WTC11 (cell line): Measurements from ENCODE around the gene CDH13. TPM values are rescaled to one million over a fixed set of nuclear protein-coding genes. Genes with fewer than 3 reads are reported as not detected.

ENCODE experiments used
- ATAC-seq: fragments of 200-7000 bp; cut with Tn5 transposase; 2 replicates; pipeline ENCODE4 v1.10.0; 2021; ENCODE audit warnings: mild to moderate bottlenecking, moderate library complexity
- CTCF ChIA-PET: fragments of 300-600 bp; sonication (Branson Sonifier 250); formaldehyde crosslinking; loops from one replicate; lab custom pipeline; 2021; ENCODE audit warnings: antibody characterized with exemption; lab: Charles Lee
- POLR2A ChIA-PET: fragments of 350-600 bp; sonication (Branson Sonifier 250); formaldehyde crosslinking; loops from one replicate; lab custom pipeline; 2021; ENCODE audit warnings: antibody characterized with exemption; lab: Charles Lee
- DNase-seq: peaks from one replicate; pipeline ENCODE4 v3.0.0; 2021; ENCODE audit warnings: low spot score
- H3K27ac Mint-ChIP-seq: 2 replicates; pipeline ENCODE4 v1.8.0; 2021; ENCODE audit warnings: mixed read lengths
- H3K27me3 Mint-ChIP-seq: 2 replicates; pipeline ENCODE4 v1.8.0; 2021; ENCODE audit warnings: low read depth, mild to moderate bottlenecking, moderate library complexity, mixed read lengths
- H3K36me3 Mint-ChIP-seq: 2 replicates; pipeline ENCODE4 v1.8.0; 2021; ENCODE audit warnings: mixed read lengths
- H3K4me1 Mint-ChIP-seq: 2 replicates; pipeline ENCODE4 v1.8.0; 2022; ENCODE audit warnings: mixed read lengths
- H3K4me3 Mint-ChIP-seq: 2 replicates; pipeline ENCODE4 v1.8.0; 2021; ENCODE audit warnings: mild to moderate bottlenecking, moderate library complexity, mixed read lengths
- H3K9me3 Mint-ChIP-seq: 2 replicates; pipeline ENCODE4 v1.8.0; 2021; ENCODE audit warnings: mixed read lengths
- AR ChIP-seq: fragments of 250-450 bp; sonication (Bioruptor Pico); IDR thresholded peaks from 2 replicates; pipeline ENCODE4 v1.9.0; 2021; ENCODE audit warnings: mild to moderate bottlenecking
- CREB1 ChIP-seq: sonication (generic); formaldehyde crosslinking; IDR thresholded peaks from 2 replicates; pipeline ENCODE4 v1.8.0; 2023; ENCODE audit warnings: mild to moderate bottlenecking, missing genetic modification reagents
- CREM ChIP-seq: sonication (generic); formaldehyde crosslinking; IDR thresholded peaks from 2 replicates; pipeline ENCODE4 v1.8.1; 2022; ENCODE audit warnings: mild to moderate bottlenecking, missing genetic modification reagents, moderate library complexity
- E2F4 ChIP-seq: sonication (generic); formaldehyde crosslinking; IDR thresholded peaks from 2 replicates; pipeline ENCODE4 v1.8.1; 2022; ENCODE audit warnings: low read depth, mild to moderate bottlenecking, moderate library complexity, missing genetic modification reagents, borderline replicate concordance
- ELF4 ChIP-seq: sonication (generic); formaldehyde crosslinking; IDR thresholded peaks from 2 replicates; pipeline ENCODE4 v1.8.1; 2022; ENCODE audit warnings: low read depth, mild to moderate bottlenecking, moderate library complexity, missing genetic modification reagents
- GTF2I ChIP-seq: fragments of 250-450 bp; sonication (Bioruptor Pico); conservative IDR thresholded peaks from 2 replicates; pipeline ENCODE4 v1.4.0; 2021; ENCODE audit warnings: mild to moderate bottlenecking
- HMGXB4 ChIP-seq: sonication (generic); formaldehyde crosslinking; IDR thresholded peaks from 2 replicates; pipeline ENCODE4 v1.8.1; 2023; ENCODE audit warnings: mild to moderate bottlenecking, moderate library complexity, missing genetic modification reagents
- NR3C1 ChIP-seq: sonication (generic); formaldehyde crosslinking; conservative IDR thresholded peaks from 2 replicates; pipeline ENCODE4 v1.8.1; 2023; ENCODE audit warnings: low read depth, mild to moderate bottlenecking, missing genetic modification reagents
- SMAD3 ChIP-seq: sonication (generic); formaldehyde crosslinking; IDR thresholded peaks from 2 replicates; pipeline ENCODE4 v1.8.0; 2022; ENCODE audit warnings: missing genetic modification reagents, mild to moderate bottlenecking, borderline replicate concordance
- SMAD4 ChIP-seq: sonication (generic); formaldehyde crosslinking; IDR thresholded peaks from 2 replicates; pipeline ENCODE4 v1.8.0; 2022; ENCODE audit warnings: mild to moderate bottlenecking, missing genetic modification reagents
- SP1 ChIP-seq: sonication (generic); formaldehyde crosslinking; conservative IDR thresholded peaks from 2 replicates; pipeline ENCODE4 v1.8.1; 2022; ENCODE audit warnings: missing genetic modification reagents
- TCF7 ChIP-seq: sonication (generic); formaldehyde crosslinking; IDR thresholded peaks from 2 replicates; pipeline ENCODE4 v1.8.0; 2022; ENCODE audit warnings: mild to moderate bottlenecking, low read depth, missing genetic modification reagents, moderate library complexity
- USF1 ChIP-seq: sonication (generic); formaldehyde crosslinking; IDR thresholded peaks from 2 replicates; pipeline ENCODE4 v1.8.0; 2022; ENCODE audit warnings: mild to moderate bottlenecking, missing genetic modification reagents
- ZBTB43 ChIP-seq: sonication (generic); formaldehyde crosslinking; IDR thresholded peaks from 2 replicates; pipeline ENCODE4 v1.8.1; 2023; ENCODE audit warnings: mild to moderate bottlenecking, missing genetic modification reagents
- ZNF138 ChIP-seq: sonication (generic); formaldehyde crosslinking; conservative IDR thresholded peaks from 2 replicates; pipeline ENCODE4 v1.8.1; 2022; ENCODE audit warnings: mild to moderate bottlenecking, moderate library complexity, missing genetic modification reagents
- ZNF232 ChIP-seq: sonication (generic); formaldehyde crosslinking; IDR thresholded peaks from 2 replicates; pipeline ENCODE4 v1.8.0; 2022; ENCODE audit warnings: mild to moderate bottlenecking, missing genetic modification reagents
- ZNF263 ChIP-seq: sonication (generic); formaldehyde crosslinking; IDR thresholded peaks from 2 replicates; pipeline ENCODE4 v1.8.1; 2022; ENCODE audit warnings: low read depth, mild to moderate bottlenecking, moderate library complexity, missing genetic modification reagents
- total RNA-seq: library from RNA; stranded (reverse); gene quantifications from 3 replicates; pipeline ENCODE4 v1.2.3, GENCODE V29; 2021
- TF ChIP-seq, protein P1 (sequence below): sonication (generic); formaldehyde crosslinking; IDR thresholded peaks from 2 replicates; pipeline ENCODE4 v1.8.1; 2022; ENCODE audit warnings: missing genetic modification reagents, borderline replicate concordance
- TF ChIP-seq, protein P2 (sequence below): sonication (generic); formaldehyde crosslinking; conservative IDR thresholded peaks from 2 replicates; pipeline ENCODE4 v1.8.1; 2022; ENCODE audit warnings: mild to moderate bottlenecking, missing genetic modification reagents
- TF ChIP-seq, protein P3 (sequence below): sonication (generic); formaldehyde crosslinking; IDR thresholded peaks from 2 replicates; pipeline ENCODE4 v1.8.1; 2022; ENCODE audit warnings: low read depth, missing genetic modification reagents, borderline replicate concordance

CDH13 gene
- total RNA-seq, 1 experiment from 2014 or later: 0.81 TPM

GRCh38 chr16:82701442-82701955 is 74.7 kb downstream of the CDH13 start:
- CTCF ChIA-PET: no interaction called here

GRCh38 chr16:82703161-82703560 is 76.4 kb downstream of the CDH13 start:
- CTCF ChIA-PET: interaction anchor here (0.7 kb wide), 1 partner anchor 32 kb away, joined by 4 read pairs; no protein-coding TSS in a partner anchor
- H3K9me3 Mint-ChIP-seq: no peaks in the 10 kb centered on the region
- ATAC-seq (no peak), DNase-seq (no peak)
- no peaks in the 10 kb centered on the region for H3K36me3 Mint-ChIP-seq
- H3K4me3 Mint-ChIP-seq: no peak overlapping the region
- peaks cover 3% of the 10 kb centered on the region; the same call in 1 of the 2 replicates for H3K27me3 Mint-ChIP-seq
- no peak overlapping the region for H3K27ac Mint-ChIP-seq
- POLR2A ChIA-PET: no interaction called here
- peaks cover 34% of the 10 kb centered on the region for H3K4me1 Mint-ChIP-seq
- TF ChIP-seq CREB1 (CRISPR knock-in tag) (no peak), AR (CRISPR knock-in tag) (no peak), TCF7 (CRISPR knock-in tag) (no peak), NR3C1 (CRISPR knock-in tag) (no peak), SP1 (CRISPR knock-in tag) (no peak), ZNF232 (CRISPR knock-in tag) (no peak), SMAD4 (CRISPR knock-in tag) (no peak), ELF4 (no peak), ZNF138 (CRISPR knock-in tag) (no peak), GTF2I (CRISPR knock-in tag) (no peak), USF1 (CRISPR knock-in tag) (no peak), SMAD3 (CRISPR knock-in tag) (no peak)
- TF ChIP-seq, protein P1, sequence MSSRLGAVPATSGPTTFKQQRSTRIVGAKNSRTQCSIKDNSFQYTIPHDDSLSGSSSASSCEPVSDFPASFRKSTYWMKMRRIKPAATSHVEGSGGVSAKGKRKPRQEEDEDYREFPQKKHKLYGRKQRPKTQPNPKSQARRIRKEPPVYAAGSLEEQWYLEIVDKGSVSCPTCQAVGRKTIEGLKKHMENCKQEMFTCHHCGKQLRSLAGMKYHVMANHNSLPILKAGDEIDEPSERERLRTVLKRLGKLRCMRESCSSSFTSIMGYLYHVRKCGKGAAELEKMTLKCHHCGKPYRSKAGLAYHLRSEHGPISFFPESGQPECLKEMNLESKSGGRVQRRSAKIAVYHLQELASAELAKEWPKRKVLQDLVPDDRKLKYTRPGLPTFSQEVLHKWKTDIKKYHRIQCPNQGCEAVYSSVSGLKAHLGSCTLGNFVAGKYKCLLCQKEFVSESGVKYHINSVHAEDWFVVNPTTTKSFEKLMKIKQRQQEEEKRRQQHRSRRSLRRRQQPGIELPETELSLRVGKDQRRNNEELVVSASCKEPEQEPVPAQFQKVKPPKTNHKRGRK: no peak
- TF ChIP-seq, protein P2, sequence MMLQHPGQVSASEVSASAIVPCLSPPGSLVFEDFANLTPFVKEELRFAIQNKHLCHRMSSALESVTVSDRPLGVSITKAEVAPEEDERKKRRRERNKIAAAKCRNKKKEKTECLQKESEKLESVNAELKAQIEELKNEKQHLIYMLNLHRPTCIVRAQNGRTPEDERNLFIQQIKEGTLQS (CRISPR knock-in tag): no peak

More at GRCh38 chr16:82701442-82701955, 74.7 kb downstream of the CDH13 start:
- H3K4me1 Mint-ChIP-seq: peaks cover 19% of the 10 kb centered on the region
- ATAC-seq (no peak), DNase-seq (no peak)
- POLR2A ChIA-PET: no interaction called here
- no peak for TF ChIP-seq HMGXB4 (CRISPR knock-in tag)
- TF ChIP-seq, protein P3, sequence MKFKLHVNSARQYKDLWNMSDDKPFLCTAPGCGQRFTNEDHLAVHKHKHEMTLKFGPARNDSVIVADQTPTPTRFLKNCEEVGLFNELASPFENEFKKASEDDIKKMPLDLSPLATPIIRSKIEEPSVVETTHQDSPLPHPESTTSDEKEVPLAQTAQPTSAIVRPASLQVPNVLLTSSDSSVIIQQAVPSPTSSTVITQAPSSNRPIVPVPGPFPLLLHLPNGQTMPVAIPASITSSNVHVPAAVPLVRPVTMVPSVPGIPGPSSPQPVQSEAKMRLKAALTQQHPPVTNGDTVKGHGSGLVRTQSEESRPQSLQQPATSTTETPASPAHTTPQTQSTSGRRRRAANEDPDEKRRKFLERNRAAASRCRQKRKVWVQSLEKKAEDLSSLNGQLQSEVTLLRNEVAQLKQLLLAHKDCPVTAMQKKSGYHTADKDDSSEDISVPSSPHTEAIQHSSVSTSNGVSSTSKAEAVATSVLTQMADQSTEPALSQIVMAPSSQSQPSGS (CRISPR knock-in tag): no peak
- TF ChIP-seq ZBTB43 (CRISPR knock-in tag): no peak
- no peak for TF ChIP-seq E2F4 (CRISPR knock-in tag)
- no peak for TF ChIP-seq CREM
- no peak for TF ChIP-seq ZNF263 (CRISPR knock-in tag)
- TF ChIP-seq CREB1 (CRISPR knock-in tag): no peak
- no peaks in the 10 kb centered on the region for H3K36me3 Mint-ChIP-seq
- peaks cover 3% of the 10 kb centered on the region; the same call in 1 of the 2 replicates for H3K27me3 Mint-ChIP-seq
- H3K9me3 Mint-ChIP-seq: peaks cover 5% of the 10 kb centered on the region
- H3K4me3 Mint-ChIP-seq: no peak overlapping the region
- H3K27ac Mint-ChIP-seq: no peak overlapping the region
